GM21717 (cell line): Measurements from ENCODE around the gene MYEOV.

Experiments used
- ATAC-seq: cut with Tn5 transposase; IDR thresholded peaks from one replicate; pipeline ENCODE4 v1.9.1; 2021; ENCODE audit warnings: mild to moderate bottlenecking, moderate library complexity; ENCODE audit not compliant: unreplicated experiment

Gene MYEOV

GRCh38 chr11:69339041-69339733, 45.2 kb downstream of the MYEOV start:
- no peak for ATAC-seq

GRCh38 chr11:69339983-69340565, 46.1 kb downstream of the MYEOV start:
- no peak for ATAC-seq

- no peak for ATAC-seq
Measured at GRCh38 chr11:69342588-69343330, 48.8 kb downstream of the MYEOV start.

GRCh38 chr11:69343401-69344321, 49.7 kb downstream of the MYEOV start:
- ATAC-seq: no peak

- no peak for ATAC-seq
Measured at GRCh38 chr11:69344570-69345145, 50.7 kb downstream of the MYEOV start.
